Heart left ventricle (tissue), 16 donors: ENCODE results near the gene SETD3. TPM values are rescaled to one million over a fixed set of nuclear protein-coding genes. Genes with fewer than 3 reads are reported as not detected.

ENCODE experiments used
- ATAC-seq, 4 donors: fragments of 200-7000 bp; cut with Tn5 transposase; one replicate each; pipeline ENCODE4 v1.9.1; 2020 to 2022; ENCODE audit warnings: moderate library complexity in 4 of 4, mild to moderate bottlenecking in 3 of 4, moderate number of reproducible peaks in 1 of 4
- DNase-seq, 5 donors: peaks; one replicate each; pipeline ENCODE4 v3.0.0-alpha.2; 2020
- H3K27ac ChIP-seq, 12 donors: fragments of 200-600 bp; sonication (generic) in 4 of 12; one replicate each; pipeline versions ENCODE4 v1.5.0 to v1.8.0; 2016 to 2022; ENCODE audit warnings: mild to moderate bottlenecking in 2 of 12
- H3K27me3 ChIP-seq, 9 donors: fragments of 200-600 bp; sonication (generic) in 2 of 9; one replicate each; pipeline versions ENCODE4 v1.5.1 to v1.8.0; 2016 to 2022; ENCODE audit warnings: mild to moderate bottlenecking in 3 of 9
- H3K36me3 ChIP-seq, 9 donors: fragments of 200-600 bp; sonication (generic) in 2 of 9; one replicate each; pipeline versions ENCODE4 v1.5.0 to v1.8.0; 2018 to 2022; ENCODE audit warnings: mild to moderate bottlenecking in 2 of 9
- H3K4me1 ChIP-seq, 12 donors: fragments of 200-600 bp; sonication (generic) in 4 of 12; one replicate each; pipeline versions ENCODE4 v1.5.0 to v1.8.0; 2016 to 2022; ENCODE audit warnings: mild to moderate bottlenecking in 3 of 12
- H3K4me3 ChIP-seq, 12 donors: fragments of 200-600 bp; sonication (generic) in 4 of 12; one replicate each; pipeline versions ENCODE4 v1.5.0 to v1.8.0; 2017 to 2022; ENCODE audit warnings: mild to moderate bottlenecking in 9 of 12, moderate library complexity in 4 of 12
- H3K9me3 ChIP-seq, 12 donors: fragments of 200-600 bp; sonication (generic) in 4 of 12; one replicate each; pipeline versions ENCODE4 v1.5.0 to v1.8.0; 2016 to 2022; ENCODE audit warnings: mild to moderate bottlenecking in 1 of 12
- CTCF ChIP-seq, 12 donors: fragments of 200-600 bp; sonication (generic) in 4 of 12; IDR thresholded peaks; one replicate each; pipeline versions ENCODE4 v1.5.0 to v1.8.0; 2018 to 2022; ENCODE audit warnings: antibody characterized with exemption in 12 of 12, mild to moderate bottlenecking in 5 of 12
- POLR2A ChIP-seq, 2 donors: fragments of 450-650 bp; IDR thresholded peaks; one replicate each; pipeline ENCODE4 v1.6.1; 2017; ENCODE audit warnings: antibody characterized with exemption in 2 of 2, mild to moderate bottlenecking in 2 of 2, moderate library complexity in 2 of 2
- WGBS, 4 donors: extraction: QIAGEN DNeasy Blood & Tissue Kit in 2 of 4; methylation state at CpG; one replicate each; pipeline versions ENCODE4 v1.1.5 to v1.1.7; 2013 to 2018; 5-methylcytosine and 5-hydroxymethylcytosine counted together
- intact Hi-C, 10 donors: fragments of 100-400 bp; cut with DNase I; formaldehyde crosslinking; loops; one replicate each; pipeline versions ENCODE4 v1.11.1 to v1.14.2; 2022
- polyA plus RNA-seq, 2 donors: library from polyadenylated mRNA; stranded (reverse); fragments of 200-250 nt; gene quantifications; one replicate each; pipeline ENCODE4 v1.2.3, GENCODE V29; 2013
- total RNA-seq, 9 donors: library from RNA; depleted of rRNA in 2 of 9; stranded (reverse); fragments of >200 nt in 2 of 9; fragmentation: NEBNext Ultra II Directional in 3 of 9; extraction: Animal tissue kit (Norgen Biotek cat#: 25700) in 3 of 9; gene quantifications; one replicate each; pipeline versions ENCODE4 v1.1.0 to v1.2.4, GENCODE V29; 2016 to 2023
- donor health status: ischemic (EF 13 %, LVEDD 7.1; RV severe dilation, severe dysfunction).
- donor health status: healthy with polysubstance abuse.
- donor health status: DM: no; HTN: yes; CAD: no.
- donor health status: DM: no; HTN: no; CAD: no.
- donor health status: ischemic (EF 25% LVEDD 6.9; RV normal size, moderate dysfunction).
- donor health status: ischemic (EF 25% LVEDD 5.7; RV mildly dilated, moderate dysfunction).
- donor health status: healthy.
- donor health status: DM: yes; HTN: yes; CAD: no.
- donor health status: ischemic (EF 35%, LVEDD 5.7; RV mildly dilated, moderate dysfunction).
- donor health status: nonischemic (EF 11% LVEDD 7.7; RV severe dilation, severe dysfunction).
- donor health status: DM: yes; HTN: yes; CAD: no.
- donor health status: PGD.
- donor health status: ischemic (EF 29% LVEDD 5.4; RV normal size, mild dysfunction).
- donor health status: nonischemic (EF 23%, LVEDD 6.1; RV moderate dilation, normal function).

Gene SETD3
- total and polyA plus RNA-seq, 11 donors = 49.7 to 130 (median 92.6) TPM

DNA sequence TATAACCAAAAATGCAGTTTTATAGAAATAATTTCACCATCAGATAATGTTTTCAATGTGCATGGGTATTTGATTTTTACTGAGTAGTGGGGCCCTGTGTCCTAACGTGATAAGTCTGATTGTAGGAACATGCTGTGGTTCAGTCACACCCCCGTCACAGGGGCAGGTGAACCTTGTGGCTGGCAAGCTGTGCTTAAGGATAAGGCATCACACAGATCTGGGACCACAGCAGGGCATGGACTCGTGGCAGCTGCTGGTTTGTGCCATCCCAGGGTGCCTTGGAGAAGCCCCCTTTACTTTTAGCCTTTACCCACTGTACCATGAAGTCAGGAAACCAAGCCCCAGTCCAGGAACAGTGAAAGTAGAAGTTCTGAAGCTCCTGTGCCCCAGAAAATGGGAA, 17.2 kb upstream of the SETD3 start:
- H3K4me1 ChIP-seq = peaks cover 0 to 5% (median 0%) of the 10 kb centered on the region in 12 donors
- WGBS, 4 donors = 85 to 92% (median 88%) methylated on average over 3 of the region's 3 CpGs
- no peak for DNase-seq
- H3K36me3 ChIP-seq = peaks cover 5 to 100% (median 93%) of the 10 kb centered on the region in 9 donors
- H3K27me3 ChIP-seq = no peaks in the 10 kb centered on the region
- H3K9me3 ChIP-seq = no peaks in the 10 kb centered on the region
- intact Hi-C loops = no loop called here
- TF ChIP-seq CTCF (IDR thresholded peaks at IDR 0.05) (no peak), POLR2A (IDR thresholded peaks at IDR 0.05) (no peak)
- ATAC-seq = no peak
- no peak overlapping the region for H3K4me3 ChIP-seq
- no peak overlapping the region for H3K27ac ChIP-seq

DNA sequence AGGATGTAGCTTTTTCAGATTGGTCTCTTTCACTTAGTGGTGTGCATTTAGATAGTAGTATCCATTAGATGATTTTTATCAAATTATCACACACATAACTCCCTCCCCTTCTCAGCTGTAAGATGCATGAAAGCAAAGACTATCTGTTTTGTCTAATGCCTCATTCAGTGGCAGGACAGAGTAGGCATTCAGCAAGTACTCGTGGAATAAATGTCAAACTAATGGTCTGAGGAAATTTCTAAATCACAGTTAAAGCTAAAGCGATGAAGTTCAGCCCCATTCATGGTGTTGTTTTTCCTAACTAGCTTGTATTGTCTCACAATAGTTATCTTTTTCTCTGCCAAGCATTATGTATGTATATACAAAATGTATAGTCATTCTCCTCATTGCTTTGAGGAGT, 16.7 kb upstream of the SETD3 start:
- intact Hi-C loops = no loop called here
- TF ChIP-seq POLR2A (IDR thresholded peaks at IDR 0.05) (no peak), CTCF (IDR thresholded peaks at IDR 0.05) (no peak)
- 86 to 94% (median 92%) methylated on average over 2 of the region's 2 CpGs for WGBS, 4 donors
- ATAC-seq (no peak), DNase-seq (no peak)
- Histone ChIP-seq H3K27ac (no peak overlapping the region), H3K4me3 (no peak overlapping the region), H3K4me1 (peaks cover 0 to 5% (median 0%) of the 10 kb centered on the region in 12 donors), H3K36me3 (peaks cover 4 to 100% (median 93%) of the 10 kb centered on the region in 9 donors), H3K27me3 (no peaks in the 10 kb centered on the region), H3K9me3 (no peaks in the 10 kb centered on the region)

DNA sequence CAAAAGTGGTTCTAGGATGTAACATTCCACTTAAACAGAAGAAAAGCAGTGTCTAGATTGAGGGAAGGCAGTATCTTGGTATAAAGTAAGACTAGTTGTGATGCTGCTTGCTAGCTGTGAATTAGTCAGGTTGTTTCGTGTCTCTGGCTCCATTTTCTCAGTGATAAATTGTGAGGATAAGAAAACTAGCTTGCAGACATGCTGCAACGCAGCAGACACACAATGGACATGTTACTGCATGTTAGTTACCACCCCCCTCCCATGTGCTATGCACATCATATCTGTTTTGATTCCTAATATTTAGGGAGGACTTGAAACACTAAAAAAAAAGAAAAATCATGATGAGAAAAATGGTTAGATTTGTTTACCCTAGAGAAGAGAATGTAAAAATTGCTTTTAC, 3.4 kb upstream of the SETD3 start:
- H3K27ac ChIP-seq = no peak overlapping the region
- H3K4me3 ChIP-seq = no peak overlapping the region
- H3K27me3 ChIP-seq = no peaks in the 10 kb centered on the region
- H3K36me3 ChIP-seq = no peaks in the 10 kb centered on the region
- ATAC-seq (no peak), DNase-seq (no peak)
- intact Hi-C loops = no loop called here
- H3K4me1 ChIP-seq = peaks cover 8 to 55% (median 32%) of the 10 kb centered on the region in 12 donors
- no peaks in the 10 kb centered on the region for H3K9me3 ChIP-seq
- WGBS, 4 donors = 42 to 62% (median 52%) methylated on average over 2 of the region's 2 CpGs
- TF ChIP-seq CTCF (IDR thresholded peaks at IDR 0.05) (no peak), POLR2A (IDR thresholded peaks at IDR 0.05) (no peak)

GRCh38 chr14:99481745-99482099, 1.1 kb upstream of the SETD3 start:
- H3K27me3 ChIP-seq = no peaks in the 10 kb centered on the region
- WGBS, 4 donors = 0 to 1% (median 0%) methylated on average over 10 to 17 of the region's 17 CpGs
- intact Hi-C loops = no loop called here
- no peak for ATAC-seq
- H3K4me1 ChIP-seq = peaks cover 9 to 61% (median 42%) of the 10 kb centered on the region in 12 donors
- TF ChIP-seq POLR2A (IDR thresholded peaks at IDR 0.05) = no peak
- TF ChIP-seq CTCF (IDR thresholded peaks at IDR 0.05) = no peak
- peak overlapping the region; percentile 67 to 96 (median 86) for H3K4me3 ChIP-seq
- H3K27ac ChIP-seq = peak overlapping the region; percentile 51 to 95 (median 88)
- no peaks in the 10 kb centered on the region for H3K36me3 ChIP-seq
- DNase-seq = no peak
- no peaks in the 10 kb centered on the region for H3K9me3 ChIP-seq
